ENCODE measurements around the gene HSBP1L1.

- TF ChIP-seq POLR2A (IDR thresholded peaks at IDR 0.05) (no peak), CTCF (IDR thresholded peaks at IDR 0.05) (no peak)
Observed at GRCh38 chr18:79944126-79944731, 20.2 kb upstream of the HSBP1L1 start.

All from thyroid gland (tissue), 4 donors.